Mucosa of stomach (tissue), 1 donor: ENCODE measurements around the gene SNRPA.

ENCODE experiments used
- H3K27me3 ChIP-seq: one replicate; pipeline ENCODE4 v1.7.0; 2013; ENCODE audit warnings: mild to moderate bottlenecking, low read length; ENCODE audit not compliant: control insufficient read depth, insufficient read depth
- H3K36me3 ChIP-seq: one replicate; pipeline ENCODE4 v1.7.0; 2013; ENCODE audit warnings: low read length; ENCODE audit not compliant: control insufficient read depth, insufficient read depth
- H3K4me1 ChIP-seq: one replicate; pipeline ENCODE4 v1.7.0; 2013; ENCODE audit warnings: mild to moderate bottlenecking, low read length; ENCODE audit not compliant: control insufficient read depth, insufficient read depth
- H3K4me3 ChIP-seq: one replicate; pipeline ENCODE4 v1.7.0; 2013; ENCODE audit warnings: low read length
- H3K9ac ChIP-seq: one replicate; pipeline ENCODE4 v1.7.0; 2013; ENCODE audit warnings: mild to moderate bottlenecking, low read length, moderate library complexity
- H3K9me3 ChIP-seq: one replicate; pipeline ENCODE4 v1.7.0; 2013; ENCODE audit warnings: mild to moderate bottlenecking, low read length, moderate library complexity; ENCODE audit not compliant: control insufficient read depth
- donor health status: Pancreatic carcinoma.

The SNRPA gene

DNA sequence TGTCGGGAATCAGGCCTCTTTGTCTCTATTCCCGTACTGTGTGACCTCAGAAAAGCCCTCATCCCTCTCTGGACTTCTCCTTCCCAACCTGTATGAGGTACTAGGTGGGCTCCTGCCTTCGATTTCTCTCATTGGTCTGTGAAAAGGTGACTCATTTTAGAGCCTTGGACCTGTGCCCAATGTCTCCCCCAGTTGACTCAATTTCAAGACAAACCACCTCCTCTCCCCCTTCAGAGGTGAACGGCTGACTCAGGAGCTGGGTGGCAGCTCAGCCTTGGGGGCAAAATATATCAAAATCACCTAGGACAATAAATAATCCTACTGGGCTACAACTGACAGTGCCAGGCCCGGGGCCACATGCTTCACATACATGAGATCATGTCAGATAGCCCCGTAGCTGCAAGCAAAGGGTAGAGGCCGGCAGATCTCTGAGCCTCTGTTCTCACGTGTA lies 34.9 kb upstream of the SNRPA start:
- H3K9me3 ChIP-seq: no peaks in the 10 kb centered on the region
- peak overlapping the region; percentile 95 for H3K9ac ChIP-seq
- no peaks in the 10 kb centered on the region for H3K27me3 ChIP-seq
- H3K4me3 ChIP-seq: peak overlapping the region; percentile 76
- peaks cover 46% of the 10 kb centered on the region for H3K4me1 ChIP-seq
- H3K36me3 ChIP-seq: no peaks in the 10 kb centered on the region

DNA sequence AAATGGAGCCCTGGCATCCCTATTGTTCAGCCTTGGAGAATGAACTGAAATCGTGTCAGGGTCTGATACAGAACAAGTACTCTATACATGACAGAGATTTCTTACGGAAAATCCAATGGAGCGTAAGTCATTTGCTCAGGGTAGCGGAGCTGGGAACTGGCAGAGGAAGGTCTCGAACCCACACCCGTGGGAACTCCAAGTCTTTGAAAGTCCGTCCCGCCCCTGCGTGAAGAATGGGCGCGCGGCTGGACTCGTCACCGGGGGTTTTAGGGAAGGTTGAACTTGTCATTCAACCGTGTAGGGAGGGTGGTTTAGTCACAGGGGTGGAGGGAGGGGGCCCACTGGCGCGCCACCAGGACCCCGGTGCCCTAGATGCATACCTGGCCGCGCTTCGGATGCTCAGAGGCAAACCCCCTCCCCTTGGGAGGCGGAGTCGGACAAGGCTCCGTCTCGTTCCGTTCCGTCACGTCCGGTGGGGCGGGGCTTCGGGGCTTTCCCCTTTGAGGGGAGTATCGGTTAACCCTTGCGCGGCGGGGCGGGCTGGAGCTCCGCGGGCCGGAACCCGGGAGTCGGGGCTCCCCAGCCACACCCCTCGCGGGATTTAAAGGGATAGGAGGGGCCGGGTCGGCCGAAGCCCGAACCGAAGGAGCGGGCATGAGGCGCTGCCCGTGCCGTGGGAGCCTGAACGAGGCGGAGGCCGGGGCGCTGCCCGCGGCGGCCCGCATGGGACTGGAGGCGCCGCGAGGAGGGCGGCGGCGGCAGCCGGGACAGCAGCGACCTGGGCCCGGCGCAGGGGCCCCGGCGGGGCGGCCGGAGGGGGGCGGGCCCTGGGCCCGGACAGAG lies 34.3 kb upstream of the SNRPA start, which contains the start of the genes COQ8B and ITPKC:
COQ8B (minus strand) TSS at position 405 of the 843 bp plus-strand sequence. CDS start 2,254 bp downstream, outside the sequence.
ITPKC (plus strand) TSS at position 631 of the 843 bp plus-strand sequence; CDS start at position 655, 24 bp downstream.
- H3K4me1 ChIP-seq: peaks cover 48% of the 10 kb centered on the region
- no peaks in the 10 kb centered on the region for H3K9me3 ChIP-seq
- no peaks in the 10 kb centered on the region for H3K36me3 ChIP-seq
- H3K4me3 ChIP-seq: peak within 1 kb of the TSS; percentile 76
- no peaks in the 10 kb centered on the region for H3K27me3 ChIP-seq
- peak within 1 kb of the TSS; percentile 95 for H3K9ac ChIP-seq

- Histone ChIP-seq H3K4me1 (peaks cover 51% of the 10 kb centered on the region), H3K27me3 (no peaks in the 10 kb centered on the region), H3K9me3 (no peaks in the 10 kb centered on the region), H3K9ac (peak overlapping the region; percentile 95), H3K4me3 (peak overlapping the region; percentile 76), H3K36me3 (no peaks in the 10 kb centered on the region)
Measured at GRCh38 chr19:40717325-40717879, 33.6 kb upstream of the SNRPA start.

GRCh38 chr19:40717880-40718773 lies 32.9 kb upstream of the SNRPA start:
- no peaks in the 10 kb centered on the region for H3K27me3 ChIP-seq
- peak overlapping the region; percentile 95 for H3K9ac ChIP-seq
- H3K36me3 ChIP-seq: no peaks in the 10 kb centered on the region
- no peaks in the 10 kb centered on the region for H3K9me3 ChIP-seq
- peaks cover 53% of the 10 kb centered on the region for H3K4me1 ChIP-seq
- peak overlapping the region; percentile 76 for H3K4me3 ChIP-seq

GRCh38 chr19:40718774-40719391 lies 32.1 kb upstream of the SNRPA start:
- Histone ChIP-seq H3K9me3 (no peaks in the 10 kb centered on the region), H3K27me3 (no peaks in the 10 kb centered on the region), H3K36me3 (no peaks in the 10 kb centered on the region), H3K4me3 (peak overlapping the region; percentile 76), H3K9ac (peak overlapping the region; percentile 95), H3K4me1 (peaks cover 53% of the 10 kb centered on the region)

GRCh38 chr19:40719414-40719894 lies 31.5 kb upstream of the SNRPA start:
- no peaks in the 10 kb centered on the region for H3K27me3 ChIP-seq
- H3K36me3 ChIP-seq: no peaks in the 10 kb centered on the region
- H3K9me3 ChIP-seq: no peaks in the 10 kb centered on the region
- H3K4me3 ChIP-seq: peak overlapping the region; percentile 3
- peaks cover 50% of the 10 kb centered on the region for H3K4me1 ChIP-seq
- peak overlapping the region; percentile 95 for H3K9ac ChIP-seq

DNA sequence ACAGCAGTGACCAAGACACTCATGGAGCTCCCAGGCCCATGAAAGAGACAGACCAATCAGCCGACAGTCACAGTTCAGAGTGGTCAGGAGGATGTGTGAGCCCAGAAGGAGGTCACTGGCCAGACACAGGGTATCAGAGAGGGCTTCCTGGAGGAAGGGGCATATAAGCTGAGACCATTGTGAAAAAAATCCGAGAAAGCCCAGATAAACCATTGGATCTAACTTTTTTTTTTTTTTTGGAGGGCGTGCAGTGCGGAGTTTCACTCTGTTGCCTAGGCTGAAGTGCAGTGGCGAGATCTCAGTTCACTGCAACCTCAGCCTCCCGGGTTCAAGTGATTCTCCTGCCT lies 29.9 kb upstream of the SNRPA start:
- H3K9me3 ChIP-seq: no peaks in the 10 kb centered on the region
- H3K4me1 ChIP-seq: peaks cover 36% of the 10 kb centered on the region
- no peaks in the 10 kb centered on the region for H3K27me3 ChIP-seq
- H3K36me3 ChIP-seq: no peaks in the 10 kb centered on the region
- H3K9ac ChIP-seq: peak overlapping the region; percentile 67
- peak overlapping the region; percentile 28 for H3K4me3 ChIP-seq

DNA sequence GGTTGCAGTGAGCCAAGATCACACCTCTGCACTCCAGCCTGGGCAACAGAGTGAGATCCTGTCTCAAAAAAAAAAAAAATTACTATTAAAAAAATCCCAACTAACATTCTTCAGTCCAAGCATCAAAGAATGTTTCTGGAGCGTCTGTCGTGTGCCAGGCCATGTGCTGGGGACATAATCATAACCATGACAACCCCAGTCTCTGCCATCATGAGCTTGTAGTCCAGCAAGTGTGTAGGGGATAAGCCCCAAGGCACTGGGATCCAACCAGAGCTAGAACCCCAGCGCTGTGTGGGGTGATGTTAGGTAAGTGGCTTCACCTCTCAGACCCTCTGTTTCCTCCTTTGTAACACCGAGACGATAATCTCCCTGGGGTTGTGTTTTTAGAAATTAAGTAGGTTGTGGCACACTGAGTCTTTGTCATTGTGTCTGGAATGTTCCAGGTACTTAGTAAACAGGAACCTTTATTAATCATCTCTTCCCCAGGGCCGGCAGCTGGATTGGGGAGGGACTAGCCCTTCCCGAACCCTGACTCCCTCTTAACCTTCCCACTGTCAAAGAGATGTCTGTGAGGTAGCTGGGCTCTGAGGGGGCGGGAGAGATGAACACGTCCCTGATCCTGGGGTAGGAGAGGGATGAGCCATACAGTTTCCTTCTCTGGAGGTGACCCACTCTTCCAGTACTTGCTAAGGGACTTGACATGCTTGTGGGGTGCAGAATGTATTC lies 28.9 kb upstream of the SNRPA start:
- peaks cover 33% of the 10 kb centered on the region for H3K4me1 ChIP-seq
- H3K9me3 ChIP-seq: no peaks in the 10 kb centered on the region
- H3K36me3 ChIP-seq: no peaks in the 10 kb centered on the region
- no peak overlapping the region for H3K4me3 ChIP-seq
- H3K27me3 ChIP-seq: no peaks in the 10 kb centered on the region
- H3K9ac ChIP-seq: no peak overlapping the region

GRCh38 chr19:40723661-40724254 lies 27.2 kb upstream of the SNRPA start:
- no peak overlapping the region for H3K4me3 ChIP-seq
- H3K4me1 ChIP-seq: peaks cover 28% of the 10 kb centered on the region
- H3K36me3 ChIP-seq: no peaks in the 10 kb centered on the region
- H3K9me3 ChIP-seq: no peaks in the 10 kb centered on the region
- no peak overlapping the region for H3K9ac ChIP-seq
- H3K27me3 ChIP-seq: no peaks in the 10 kb centered on the region

DNA sequence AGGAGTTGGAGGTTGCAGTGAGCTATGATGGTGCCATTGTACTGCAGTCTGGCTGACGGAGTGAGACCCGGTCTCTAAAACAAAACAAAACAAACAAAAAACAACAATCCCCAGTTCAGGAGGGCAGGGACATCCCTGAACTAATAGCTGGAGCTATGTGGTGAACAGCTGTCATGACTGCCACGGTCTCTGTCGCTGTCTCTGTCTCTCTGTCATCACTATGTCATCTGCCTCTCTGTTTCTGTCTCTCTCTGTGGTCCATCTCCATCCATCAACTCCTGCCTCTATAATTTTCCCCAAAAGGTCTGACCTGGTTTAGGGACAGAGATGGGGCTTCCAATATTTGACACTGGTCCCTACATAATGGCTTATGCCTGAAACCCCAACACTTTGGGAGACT lies 26.7 kb upstream of the SNRPA start:
- peaks cover 25% of the 10 kb centered on the region for H3K4me1 ChIP-seq

More for the DNA sequence above, 26.7 kb upstream of the SNRPA start:
- Histone ChIP-seq H3K9ac (no peak overlapping the region), H3K36me3 (no peaks in the 10 kb centered on the region), H3K4me3 (no peak overlapping the region), H3K9me3 (no peaks in the 10 kb centered on the region), H3K27me3 (no peaks in the 10 kb centered on the region)
